ACHN (cell line): ENCODE measurements around the gene NPHS2.
A peak's percentile ranks its signal among the peaks of the same experiment; 100 is the strongest.

Experiments
- DNase-seq: peaks from one replicate; pipeline ENCODE4 v3.0.0-alpha.2; 2015
- in situ Hi-C: cut with HindIII; loops from 2 replicates; pipeline ENCODE4 v1.10.0; 2017; ENCODE audit warnings: low sequenced_read_pairs, low pct_ligation_motif_present, low pct_unique_long_range_greater_than_20kb

Gene NPHS2

DNA sequence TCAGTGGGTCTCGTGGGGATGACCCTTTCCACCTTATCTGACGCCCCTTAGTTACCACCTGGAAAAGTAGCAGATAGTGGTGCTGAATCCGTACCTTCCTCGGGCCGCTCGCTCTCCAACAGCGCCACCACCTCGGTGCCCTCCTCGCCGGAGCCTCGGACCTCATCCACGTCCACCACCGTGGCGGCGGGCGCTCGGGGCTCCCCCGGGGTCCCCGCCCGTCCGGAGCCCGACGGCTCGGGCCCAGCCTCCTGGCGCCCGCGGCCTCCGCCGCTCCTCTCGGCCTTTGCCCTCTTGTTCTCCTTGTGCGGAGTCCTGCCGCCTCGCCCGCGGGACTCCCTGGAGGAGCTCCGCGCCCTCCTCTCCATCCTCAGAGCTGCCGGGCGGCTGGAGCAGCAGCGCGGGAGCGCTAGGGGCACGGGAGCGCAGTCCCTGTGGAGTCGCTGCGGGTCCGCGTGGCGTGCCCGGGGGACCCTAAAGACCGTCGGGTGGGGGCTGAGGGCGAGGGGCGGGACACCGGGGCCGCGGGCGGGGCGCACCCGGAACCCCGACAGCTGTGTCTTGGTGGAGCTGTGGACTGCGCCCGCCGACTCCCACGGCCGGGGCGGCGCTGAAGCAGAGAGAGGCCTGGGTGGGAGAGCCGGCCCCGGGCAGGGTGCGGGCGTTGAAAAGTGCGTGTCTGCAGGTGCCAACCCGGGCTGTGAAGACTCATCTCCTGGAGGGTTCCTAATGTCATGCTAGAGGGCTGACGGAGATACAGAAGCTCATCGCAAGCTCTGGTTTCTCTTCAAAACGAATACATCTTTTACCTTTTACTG lies at the start of gene NPHS2:
Gene NPHS2, minus strand, starts transcription at position 452 of the 818 bp plus-strand sequence. Its CDS starts 84 bp downstream, at position 368.
- in situ Hi-C loops, result no loop called here
- DNase-seq, result no peak

DNA sequence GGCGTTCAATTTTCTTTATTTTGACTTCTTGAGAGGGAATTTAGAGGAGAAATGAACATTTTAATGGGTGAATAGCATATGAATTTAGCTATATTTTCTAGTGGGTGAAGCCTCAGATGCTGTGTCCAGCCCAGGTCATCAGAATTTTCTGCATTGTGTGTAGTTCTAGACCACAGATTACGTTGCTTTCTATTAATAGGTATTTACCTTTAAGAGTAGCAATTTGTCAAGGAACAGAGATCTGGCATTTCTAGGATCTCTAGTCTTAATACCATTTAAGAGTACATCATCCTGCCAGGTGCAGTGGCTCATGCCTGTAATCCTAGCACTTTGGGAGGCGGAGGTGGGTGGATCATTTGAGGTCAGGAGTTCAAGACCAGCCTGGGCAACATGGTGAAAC lies 36.6 kb upstream of the NPHS2 start:
- in situ Hi-C loops, result no loop called here
- no peak for DNase-seq

DNA sequence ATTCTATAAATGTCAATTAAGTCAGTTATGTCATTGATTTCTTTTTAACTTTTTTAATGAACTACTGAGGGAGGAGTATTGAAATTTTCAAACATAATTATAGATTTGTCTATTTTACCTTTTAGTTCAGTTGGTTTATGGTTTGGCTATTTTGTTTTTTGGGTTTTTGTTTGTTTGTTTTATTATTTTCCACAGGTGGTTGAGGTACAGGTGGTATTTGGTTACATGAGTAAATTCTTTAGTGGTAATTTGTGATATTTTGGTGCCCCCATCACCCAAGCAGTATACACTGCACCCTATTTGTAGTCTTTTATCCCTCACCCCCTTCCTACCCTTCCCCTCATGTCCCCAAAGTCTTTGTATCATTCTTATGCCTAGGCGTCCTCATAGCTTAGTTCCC lies 25.3 kb upstream of the NPHS2 start:
- in situ Hi-C loops, result no loop called here
- no peak for DNase-seq

DNA sequence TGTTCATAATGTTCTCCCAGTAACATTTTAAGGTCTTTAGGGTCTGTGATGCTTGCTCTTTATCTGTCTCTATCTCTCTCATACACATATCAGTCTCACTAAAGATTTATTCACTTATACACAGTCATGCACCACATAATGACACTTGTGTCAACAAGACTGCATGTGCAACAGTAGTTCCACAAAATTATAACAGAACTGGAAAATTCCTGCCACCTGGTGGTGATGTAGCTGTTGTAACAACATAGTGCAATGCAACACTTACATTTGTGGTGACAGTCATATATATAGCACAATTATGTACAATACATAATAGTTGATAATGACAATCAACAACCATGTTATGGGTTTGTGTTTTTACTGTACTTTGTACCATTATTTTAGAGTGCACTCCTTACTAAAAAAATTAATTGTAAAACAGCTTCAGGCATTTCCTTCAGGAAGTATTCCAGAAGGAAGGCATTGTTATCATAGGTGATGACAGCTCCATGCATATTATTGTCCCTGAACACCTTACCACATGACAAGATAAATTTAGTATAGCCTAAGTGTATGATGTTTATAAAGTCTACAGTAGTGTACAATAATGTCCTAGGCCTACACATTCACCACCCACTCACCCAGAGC lies 24.0 kb upstream of the NPHS2 start:
- in situ Hi-C loops, result no loop called here
- peak; percentile 53 for DNase-seq

DNA sequence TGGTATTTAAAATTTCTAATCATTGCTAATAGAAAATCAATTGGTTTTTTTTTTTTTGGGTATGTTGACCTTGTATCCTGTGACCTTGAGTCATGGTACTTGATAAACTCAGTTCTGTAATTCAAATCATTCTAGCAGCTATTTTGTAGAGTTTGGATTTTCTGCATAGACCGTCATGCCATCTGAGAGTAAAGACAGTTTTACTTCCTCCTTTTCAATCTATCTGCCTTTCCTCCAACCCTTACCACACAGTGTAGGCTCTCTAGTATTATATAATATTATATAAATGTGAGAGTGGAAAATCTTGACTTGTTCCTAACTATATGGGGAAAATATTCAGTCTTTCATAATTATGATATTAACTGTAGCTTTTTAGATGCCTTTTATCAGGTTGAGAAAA lies 22.9 kb upstream of the NPHS2 start:
- in situ Hi-C loops, result no loop called here
- DNase-seq, result no peak

DNA sequence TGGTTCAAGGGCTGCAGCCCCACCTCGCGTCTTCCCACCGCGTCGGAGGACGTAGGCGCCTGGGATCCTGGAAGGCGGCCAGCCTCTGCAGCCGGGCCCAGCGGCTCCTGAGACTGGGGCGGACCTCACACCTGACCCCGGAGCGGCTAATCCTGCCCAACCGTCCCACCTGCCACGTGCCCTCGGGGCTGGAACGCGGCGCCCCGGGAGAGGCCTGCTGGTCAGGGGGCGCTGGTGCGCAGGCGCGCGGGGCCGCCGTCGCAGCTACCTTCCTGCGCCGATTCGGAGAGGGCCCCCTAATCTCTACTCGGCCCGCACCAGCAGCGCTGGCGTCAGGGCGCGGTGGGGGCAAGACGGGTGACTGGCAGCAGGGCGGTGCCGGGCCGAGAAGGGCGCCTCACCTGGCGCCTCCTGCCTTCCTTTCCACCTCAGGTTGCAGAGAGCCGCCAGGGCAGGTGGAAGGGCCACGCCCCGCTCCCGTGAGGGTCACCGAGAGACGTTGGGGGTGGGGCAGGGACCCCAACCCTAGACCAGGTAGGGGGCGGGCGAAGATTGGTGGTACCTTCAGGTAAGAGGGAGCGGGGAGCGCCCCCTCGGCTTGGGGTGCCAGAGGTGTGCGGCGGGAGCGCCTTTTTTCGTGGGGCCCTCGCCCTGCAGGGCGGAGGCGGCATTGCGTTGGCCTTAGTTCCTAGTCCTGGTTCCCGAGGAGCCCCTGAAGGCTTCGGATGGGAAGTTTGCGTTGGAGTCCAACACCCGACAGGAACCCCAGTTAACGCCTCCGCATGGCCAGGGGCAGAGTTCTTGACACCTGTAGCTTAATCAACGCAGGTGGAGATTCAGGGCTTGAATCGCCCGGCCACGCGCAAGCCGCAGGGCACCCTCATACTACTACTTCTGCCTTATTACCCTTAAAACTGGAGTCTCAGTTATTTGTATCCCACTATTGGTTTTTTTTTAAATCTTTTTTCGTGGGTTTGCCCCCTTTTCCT lies 16.1 kb upstream of the NPHS2 start, which contains the start of gene TDRD5:
Gene TDRD5, plus strand, starts transcription at position 241 of the 989 bp plus-strand sequence. CDS start 784 bp downstream, outside the sequence.
- no peak for DNase-seq
- in situ Hi-C loops, result no loop called here

DNA sequence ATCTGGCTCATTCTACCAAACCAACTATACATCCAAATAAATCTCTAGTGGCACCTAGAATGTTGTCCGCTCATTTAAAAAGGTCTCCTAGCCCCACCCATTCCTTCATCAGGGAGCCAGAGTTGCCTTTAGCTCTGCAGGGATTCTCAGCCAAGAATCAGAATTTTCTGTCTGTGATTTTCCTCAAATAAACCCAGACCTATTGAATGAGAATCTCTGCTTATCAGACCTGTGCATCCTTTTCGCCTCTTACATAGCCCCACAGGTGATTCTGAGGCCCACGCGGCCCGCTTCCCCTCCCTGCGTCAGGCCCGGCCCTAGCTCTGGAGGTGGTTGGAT lies 15.5 kb upstream of the NPHS2 start:
- in situ Hi-C loops, result no loop called here
- DNase-seq, result no peak

DNA sequence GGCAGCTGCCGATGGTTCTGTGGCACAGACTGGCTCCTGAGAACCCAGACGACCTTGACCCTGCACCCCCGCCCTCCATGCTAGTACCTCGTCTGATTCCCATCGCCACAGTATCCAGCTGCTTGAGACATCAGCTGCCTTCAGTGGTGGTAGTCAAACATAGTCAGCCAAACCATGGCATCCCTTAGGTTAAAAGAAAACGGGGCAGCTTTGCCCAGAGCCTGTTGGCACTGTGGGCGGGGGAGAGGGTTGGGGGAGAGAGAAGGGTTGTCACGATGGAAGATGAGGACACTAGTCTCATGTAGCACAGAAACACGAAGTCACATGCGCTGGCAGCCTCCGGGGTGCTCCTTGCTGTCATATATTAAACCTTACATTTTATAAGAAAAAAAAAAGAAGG lies 14.9 kb upstream of the NPHS2 start:
- in situ Hi-C loops, result no loop called here
- DNase-seq, result no peak

DNA sequence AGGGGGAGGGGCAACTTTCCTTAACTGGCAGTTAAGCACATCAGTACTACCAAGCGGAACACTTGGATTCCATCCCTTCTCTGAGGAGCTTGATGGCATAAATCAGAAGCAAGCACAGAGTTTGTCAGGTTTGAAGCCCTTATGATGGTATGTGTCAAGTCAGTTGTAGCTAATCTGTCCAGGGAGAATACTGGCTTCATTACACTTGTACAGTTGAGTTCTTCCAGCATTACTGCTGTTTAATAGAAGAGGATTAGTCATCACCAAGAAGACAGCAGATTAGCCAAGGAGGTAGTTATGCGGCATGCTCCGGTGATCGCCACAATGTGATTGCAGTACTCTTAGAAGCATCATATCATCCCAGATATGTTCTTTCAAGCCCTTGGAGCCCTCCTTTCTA lies 13.8 kb upstream of the NPHS2 start:
- DNase-seq, result peak; percentile 50
- in situ Hi-C loops, result no loop called here

DNA sequence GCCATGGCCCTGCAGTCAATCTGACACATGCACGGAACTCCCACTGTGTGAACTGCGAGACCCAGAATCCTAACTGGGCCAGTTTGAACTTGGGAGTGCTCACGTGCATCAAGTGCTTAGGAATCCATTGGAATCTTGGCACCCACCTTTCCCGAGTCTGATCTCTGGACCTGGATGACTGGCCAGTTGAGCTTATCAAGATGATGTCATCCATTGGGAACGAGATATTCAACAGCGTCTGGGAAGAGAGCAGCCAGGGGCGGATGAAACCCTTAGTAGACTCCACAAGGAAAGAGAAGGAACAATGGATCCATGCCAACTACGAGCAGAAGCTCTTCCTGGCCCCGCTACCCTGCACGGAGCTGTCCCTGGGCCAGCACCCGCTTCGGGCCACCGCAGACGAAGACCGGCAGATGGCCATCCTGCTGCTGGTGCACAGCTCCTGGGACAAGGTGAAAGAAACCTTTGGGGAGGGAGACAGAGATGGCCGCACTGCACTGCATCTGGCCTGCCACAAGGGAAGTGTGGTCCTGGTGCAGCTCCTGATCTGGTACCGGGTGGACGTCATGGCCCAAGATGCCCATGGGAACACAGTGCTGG lies 12.8 kb upstream of the NPHS2 start:
- in situ Hi-C loops, result no loop called here

DNA sequence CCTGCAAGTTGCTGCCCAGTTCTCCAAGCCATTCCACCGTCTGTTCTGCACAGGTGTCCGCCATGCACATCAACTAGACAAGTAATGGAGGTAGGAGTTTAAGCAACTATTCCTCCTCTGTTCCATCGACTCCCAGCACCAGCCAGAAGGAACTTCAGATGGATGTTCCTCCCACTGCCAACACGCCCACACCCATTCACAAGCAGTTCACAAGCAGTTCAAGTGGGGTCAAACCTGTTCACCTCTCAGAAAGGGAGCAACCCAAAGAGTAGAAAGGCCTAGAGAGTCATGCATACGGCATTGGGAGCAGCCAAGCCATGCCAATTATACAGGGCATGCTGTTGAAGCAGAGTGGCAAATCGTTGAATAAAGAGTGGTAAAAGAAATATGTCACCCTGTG lies 11.6 kb upstream of the NPHS2 start:
- in situ Hi-C loops, result no loop called here
- DNase-seq, result no peak

More for the DNA sequence above, 12.8 kb upstream of the NPHS2 start:
- DNase-seq, result peak; percentile 7

DNA sequence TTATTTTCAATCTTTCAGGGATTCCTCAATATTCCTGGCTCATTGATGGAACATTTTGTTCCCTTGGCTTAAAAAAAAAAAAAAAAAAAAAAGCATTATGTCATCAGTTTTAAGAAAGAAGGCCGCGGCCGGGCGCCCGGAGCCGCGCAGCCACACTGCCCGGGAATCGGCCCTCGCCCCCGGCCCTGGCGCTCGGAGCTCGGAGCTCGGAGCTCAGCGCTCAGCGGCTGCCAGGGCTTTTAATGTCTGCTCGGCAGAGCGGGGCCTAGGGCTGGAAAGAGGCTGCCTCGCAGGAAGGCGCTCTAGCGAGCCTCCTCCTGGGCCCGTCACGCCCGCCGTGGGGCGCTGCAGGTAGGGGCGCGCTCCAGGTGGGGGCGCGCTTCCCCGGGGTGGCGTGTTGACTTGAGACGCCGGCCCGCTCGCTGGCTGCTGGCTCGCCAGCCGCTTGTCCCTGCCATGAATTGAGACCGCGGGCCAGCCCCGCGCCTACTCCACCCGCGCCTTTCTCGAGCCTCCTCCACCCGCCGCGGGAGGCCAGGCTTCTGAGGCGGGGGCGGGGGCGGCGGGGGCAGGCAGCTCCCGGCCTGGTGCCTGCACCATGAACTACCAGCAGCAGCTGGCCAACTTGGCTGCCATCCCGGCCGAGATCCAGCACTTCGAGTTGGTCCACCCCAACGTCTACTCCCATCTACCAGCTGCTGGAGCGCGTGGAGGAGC lies 10.5 kb upstream of the NPHS2 start:
- in situ Hi-C loops, result no loop called here
- DNase-seq, result peak; percentile 76

DNA sequence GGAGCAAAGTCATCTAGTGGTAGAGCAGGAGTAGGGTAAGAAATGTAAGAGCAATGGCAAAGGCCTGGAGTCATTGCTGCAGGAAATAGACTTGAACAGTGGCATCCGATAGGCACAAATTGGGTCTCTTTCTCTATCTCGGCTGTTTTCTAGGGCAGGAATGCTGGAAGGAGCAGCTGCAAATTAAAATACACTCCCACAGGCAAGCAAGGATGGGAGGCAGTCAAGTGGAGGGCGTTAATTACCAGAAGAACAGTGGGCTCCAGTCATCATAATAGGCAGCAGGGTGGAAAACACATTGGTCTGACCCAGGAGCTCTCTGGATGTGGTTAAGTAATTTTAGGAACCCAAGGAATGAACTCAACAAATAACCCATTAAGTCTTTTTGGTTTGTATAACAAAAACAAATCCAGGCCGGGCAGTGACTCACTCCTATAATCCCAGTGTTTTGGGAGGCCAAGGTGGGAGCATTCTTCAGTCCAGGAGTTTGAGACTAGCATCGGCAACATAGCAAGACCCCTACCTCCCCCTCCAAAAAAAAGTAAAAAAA lies 8.1 kb upstream of the NPHS2 start:
- in situ Hi-C loops, result no loop called here
- no peak for DNase-seq

DNA sequence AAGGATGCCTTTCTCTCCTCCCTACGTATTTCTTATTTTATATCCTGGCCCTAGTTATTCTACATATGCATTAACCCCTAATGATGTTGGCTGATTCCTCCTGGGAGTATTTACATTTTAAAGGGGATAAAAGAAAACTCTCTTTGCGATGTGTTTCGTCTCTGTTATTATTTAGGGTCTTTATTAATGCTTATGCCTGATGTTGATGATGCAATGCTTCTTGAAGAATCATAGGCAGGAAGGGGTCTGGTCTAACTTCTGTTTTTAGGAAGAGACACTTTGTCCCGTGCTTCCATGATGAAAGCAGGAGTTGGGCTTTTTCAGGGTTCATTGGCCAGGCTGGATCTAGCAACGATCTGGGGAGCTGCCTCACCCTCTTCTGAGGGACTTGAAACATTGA lies 761 bp upstream of the NPHS2 start:
- in situ Hi-C loops, result no loop called here
- DNase-seq, result no peak

DNA sequence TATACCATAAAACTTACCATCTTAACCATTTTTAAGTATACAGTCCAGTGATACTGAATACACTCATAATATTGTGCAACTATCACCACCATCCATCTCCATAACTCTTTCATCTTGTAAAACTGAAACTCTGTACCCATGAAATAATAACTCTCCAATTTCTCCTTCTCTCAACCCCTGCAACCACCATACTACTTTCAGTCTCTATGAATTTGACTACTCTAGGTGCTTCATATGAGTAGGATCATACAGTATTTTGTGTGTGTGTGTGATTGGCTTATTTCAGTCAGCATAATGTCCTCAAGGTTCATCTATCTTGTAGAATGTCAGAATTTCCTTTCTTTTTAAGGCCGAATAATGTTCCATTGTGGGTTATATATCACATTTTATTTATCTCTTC lies 17.7 kb downstream of the NPHS2 start:
- in situ Hi-C loops, result no loop called here
- DNase-seq, result no peak

DNA sequence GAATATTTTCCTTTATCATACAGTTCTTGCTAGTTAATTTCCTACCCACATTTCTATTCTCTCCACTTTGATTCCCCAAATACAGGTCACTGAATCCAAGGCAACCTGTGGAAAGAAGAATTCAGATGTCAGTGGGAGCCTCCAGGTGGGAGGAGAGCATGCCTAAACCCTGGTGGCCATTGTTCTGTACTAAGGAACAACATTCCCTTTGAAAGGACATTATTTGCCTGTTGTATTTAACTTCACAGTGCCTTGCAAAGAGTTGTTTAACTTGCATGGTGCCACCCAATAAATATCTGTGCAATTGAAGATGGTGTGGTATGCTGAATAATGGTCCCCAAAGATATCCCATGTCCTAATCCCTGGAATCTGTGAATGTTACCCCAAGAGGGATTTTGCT lies 21.3 kb downstream of the NPHS2 start:
- in situ Hi-C loops, result no loop called here
- DNase-seq, result no peak

DNA sequence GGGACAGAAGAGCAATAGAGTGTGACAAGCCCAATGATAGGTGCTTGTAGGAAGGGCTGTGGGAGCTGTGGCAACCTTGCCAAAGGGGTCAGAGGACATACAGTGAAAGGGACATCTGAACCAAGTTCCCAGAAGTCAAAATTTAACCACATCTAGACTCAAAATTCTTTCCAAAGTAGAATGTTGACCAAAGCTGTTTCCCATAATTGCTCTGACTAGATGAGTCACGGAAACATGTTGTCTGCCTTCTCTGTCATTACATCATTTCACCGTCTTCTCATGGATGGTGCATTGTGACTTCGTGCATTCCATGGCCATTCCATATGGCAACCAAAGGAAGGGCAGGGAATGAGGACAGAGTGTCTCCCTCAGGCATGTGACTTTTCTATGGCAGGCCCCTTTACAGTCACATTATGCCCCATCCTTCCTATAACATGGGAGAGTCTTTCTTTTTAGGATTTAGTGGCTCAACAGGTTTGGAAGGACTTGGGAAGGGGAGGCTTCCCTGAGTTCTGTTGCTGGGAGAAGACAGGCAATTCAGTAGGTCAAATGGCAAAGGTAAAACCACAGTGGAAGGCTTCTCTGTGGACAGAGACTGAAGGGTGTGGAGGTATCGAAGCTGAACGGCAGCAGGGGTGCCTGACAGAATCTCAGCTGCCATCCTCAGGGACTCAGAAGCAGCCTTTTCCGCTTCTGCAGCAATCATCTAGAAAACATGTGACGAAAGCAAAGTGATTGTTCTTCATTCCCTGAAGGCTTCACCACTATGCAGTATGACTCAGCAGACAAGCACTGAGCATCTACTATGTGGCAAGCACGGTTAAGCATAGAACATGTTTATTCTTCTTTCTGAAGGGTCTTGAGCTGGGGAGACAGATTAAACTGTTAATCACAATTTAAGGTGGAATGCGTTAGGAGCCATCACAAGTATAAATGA lies 24.7 kb downstream of the NPHS2 start:
- DNase-seq, result no peak
- in situ Hi-C loops, result no loop called here
